Right lobe of liver (tissue), 6 donors: ENCODE measurements around the gene ERV3-1. TPM values are rescaled to one million over a fixed set of nuclear protein-coding genes. Genes with fewer than 3 reads are reported as not detected.

Source experiments
- ATAC-seq, 4 donors: fragments of 200-7000 bp; cut with Tn5 transposase; one replicate each; pipeline ENCODE4 v1.9.1; 2020; ENCODE audit warnings: mild to moderate bottlenecking in 4 of 4, moderate library complexity in 4 of 4
- DNase-seq, 3 donors: peaks; one replicate each; pipeline ENCODE4 v3.0.0-alpha.2; 2020
- H3K27ac ChIP-seq, 3 donors: fragments of 200-600 bp; one replicate each; pipeline ENCODE4 v1.8.0; 2022
- H3K27me3 ChIP-seq, 2 donors: fragments of 200-600 bp; one replicate each; pipeline ENCODE4 v1.8.0; 2022
- H3K36me3 ChIP-seq, 4 donors: fragments of 200-600 bp; sonication (generic) in 1 of 4; one replicate each; pipeline versions ENCODE4 v1.5.1 to v1.8.0; 2017 to 2022; ENCODE audit warnings: control low read depth in 1 of 4
- H3K4me1 ChIP-seq, 4 donors: fragments of 200-600 bp; sonication (generic) in 1 of 4; one replicate each; pipeline versions ENCODE4 v1.5.1 to v1.8.0; 2017 to 2022; ENCODE audit warnings: control low read depth in 1 of 4
- H3K4me3 ChIP-seq, 3 donors: fragments of 200-600 bp; one replicate each; pipeline ENCODE4 v1.8.0; 2022
- H3K9me3 ChIP-seq, 4 donors: fragments of 200-600 bp; sonication (generic) in 1 of 4; one replicate each; pipeline versions ENCODE4 v1.5.1 to v1.8.0; 2017 to 2022; ENCODE audit warnings: control low read depth in 1 of 4
- CTCF ChIP-seq, 4 donors: fragments of 200-600 bp in 3 of 4; fragments of 450-650 bp in 1 of 4; IDR thresholded peaks; one replicate each; pipeline versions ENCODE4 v1.5.1 to v1.8.0; 2016 to 2022; ENCODE audit warnings: antibody characterized with exemption in 4 of 4, mild to moderate bottlenecking in 2 of 4
- POLR2A ChIP-seq: fragments of 450-650 bp; IDR thresholded peaks from one replicate; pipeline ENCODE4 v1.6.1; 2017; ENCODE audit warnings: antibody characterized with exemption, mild to moderate bottlenecking
- WGBS: methylation state at CpG from one replicate; pipeline ENCODE4 v1.1.6; 2018; ENCODE audit warnings: low coverage, low lambda C conversion rate; ENCODE audit not compliant: insufficient coverage; ENCODE audit errors: missing lambda C conversion rate; 5-methylcytosine and 5-hydroxymethylcytosine counted together
- intact Hi-C, 2 donors: fragments of 100-400 bp; cut with DNase I; formaldehyde crosslinking; loops; one replicate each; pipeline versions ENCODE4 v1.11.2 to v1.14.1; 2022
- total RNA-seq, 6 experiments: library from RNA; depleted of rRNA in 2 of 6; stranded (reverse); fragments of >200 nt in 2 of 6; fragmentation: NEBNext Ultra II Directional in 3 of 6; extraction: Animal tissue kit (Norgen Biotek cat#: 25700) in 3 of 6; gene quantifications; one replicate each; pipeline versions ENCODE4 v1.1.0 to v1.2.4, GENCODE V29; 2016 to 2023
- donor health status: DM: no; HTN: yes; CAD: no.
- donor health status: DM: no; HTN: no; CAD: no.
- donor health status: DM: no; HTN: no; CAD: no.
- donor health status: DM: no; HTN: yes; CAD: no.
- donor health status: DM: no; HTN: yes; CAD: no.

The ERV3-1 gene
- total RNA-seq, 6 experiments from 2014 or later = 4.2 to 5.3 (median 4.9) TPM

- ATAC-seq (no peak), DNase-seq (no peak)
- H3K4me1 ChIP-seq = peaks cover 0 to 24% (median 10%) of the 10 kb centered on the region in 4 donors
- H3K36me3 ChIP-seq = no peaks in the 10 kb centered on the region
- no peaks in the 10 kb centered on the region for H3K27me3 ChIP-seq
- no peak overlapping the region for H3K4me3 ChIP-seq
- H3K27ac ChIP-seq = no peak overlapping the region
- no peaks in the 10 kb centered on the region for H3K9me3 ChIP-seq
- intact Hi-C loops = no loop called here
- 91% methylated on average over 1 of the region's 1 CpG for WGBS
- TF ChIP-seq POLR2A = no peak
- no peak for TF ChIP-seq CTCF (IDR thresholded peaks at IDR 0.05)
Measured at GRCh38 chr7:65004575-65004974, 1.9 kb downstream of the ERV3-1 start.

GRCh38 chr7:65002972-65003585 is 3.4 kb downstream of the ERV3-1 start:
- no peaks in the 10 kb centered on the region for H3K27me3 ChIP-seq
- no peaks in the 10 kb centered on the region for H3K36me3 ChIP-seq
- H3K9me3 ChIP-seq = no peaks in the 10 kb centered on the region
- intact Hi-C loops = no loop called here
- no peak for ATAC-seq
- H3K27ac ChIP-seq = peak overlapping the region in 1 of 3 donors; percentile 2
- 97% methylated on average over 2 of the region's 2 CpGs for WGBS
- TF ChIP-seq CTCF (IDR thresholded peaks at IDR 0.05) (no peak), POLR2A (no peak)
- peaks cover 0 to 24% (median 10%) of the 10 kb centered on the region in 4 donors for H3K4me1 ChIP-seq
- DNase-seq = no peak
- H3K4me3 ChIP-seq = no peak overlapping the region

GRCh38 chr7:65001291-65001814 is 5.1 kb downstream of the ERV3-1 start:
- H3K9me3 ChIP-seq = no peaks in the 10 kb centered on the region
- peaks cover 0 to 24% (median 10%) of the 10 kb centered on the region in 4 donors for H3K4me1 ChIP-seq
- WGBS = 0% methylated on average over 1 of the region's 1 CpG
- no peak overlapping the region for H3K4me3 ChIP-seq
- no peaks in the 10 kb centered on the region for H3K27me3 ChIP-seq
- H3K27ac ChIP-seq = no peak overlapping the region
- DNase-seq (no peak), ATAC-seq (no peak)
- intact Hi-C loops = no loop called here
- no peaks in the 10 kb centered on the region for H3K36me3 ChIP-seq
- TF ChIP-seq POLR2A (no peak), CTCF (IDR thresholded peaks at IDR 0.05) (no peak)

GRCh38 chr7:64999165-65000004 is 7.1 kb downstream of the ERV3-1 start:
- peaks cover 0 to 7% (median 0%) of the 10 kb centered on the region in 4 donors for H3K9me3 ChIP-seq
- peak in 1 of 3 donors; percentile 20 for DNase-seq
- peak in 3 of 4 donors; percentile 25 to 50 (median 36) for ATAC-seq
- H3K4me1 ChIP-seq = peaks cover 0 to 12% (median 5%) of the 10 kb centered on the region in 4 donors
- intact Hi-C loops = no loop called here
- peak overlapping the region in 1 of 3 donors; percentile 17 for H3K27ac ChIP-seq
- H3K27me3 ChIP-seq = no peaks in the 10 kb centered on the region
- H3K36me3 ChIP-seq = no peaks in the 10 kb centered on the region
- no peak for TF ChIP-seq CTCF (IDR thresholded peaks at IDR 0.05)
- TF ChIP-seq POLR2A = no peak
- no peak overlapping the region for H3K4me3 ChIP-seq
- 54% methylated on average over 7 of the region's 11 CpGs for WGBS
